KMS-11 (cell line): ENCODE results near the gene ADCY7.

ENCODE experiments used
- H2AFZ ChIP-seq: fragments of 200-600 bp; sonication (generic); 2 replicates; pipeline ENCODE4 v1.6.1; 2016; ENCODE audit warnings: antibody characterized with exemption, mixed run types, low read depth
- H3K27ac ChIP-seq: fragments of 200-600 bp; sonication (generic); 2 replicates; pipeline ENCODE4 v1.6.1; 2016; ENCODE audit warnings: mild to moderate bottlenecking, mixed run types
- H3K27me3 ChIP-seq: fragments of 200-600 bp; sonication (generic); 2 replicates; pipeline ENCODE4 v1.6.1; 2017; ENCODE audit warnings: mild to moderate bottlenecking, low read depth, mixed run types, moderate library complexity; ENCODE audit not compliant: insufficient read depth
- H3K36me3 ChIP-seq: fragments of 200-600 bp; sonication (generic); 2 replicates; pipeline ENCODE4 v1.6.1; 2017; ENCODE audit warnings: mild to moderate bottlenecking, mixed run types; ENCODE audit not compliant: insufficient read depth
- H3K4me1 ChIP-seq: fragments of 200-600 bp; sonication (generic); 2 replicates; pipeline ENCODE4 v1.6.1; 2016; ENCODE audit warnings: mild to moderate bottlenecking, low read depth, mixed run types; ENCODE audit not compliant: poor library complexity, severe bottlenecking
- H3K4me2 ChIP-seq: fragments of 200-600 bp; sonication (generic); 2 replicates; pipeline ENCODE4 v1.7.0; 2016; ENCODE audit warnings: mild to moderate bottlenecking, mixed run types
- H3K4me3 ChIP-seq: fragments of 200-600 bp; sonication (generic); IDR thresholded peaks from 2 replicates; pipeline ENCODE4 v1.6.1; 2017; ENCODE audit warnings: low read depth, low read length, mixed read lengths; ENCODE audit not compliant: insufficient read depth
- H3K79me2 ChIP-seq: fragments of 200-600 bp; sonication (generic); 2 replicates; pipeline ENCODE4 v1.6.1; 2016; ENCODE audit warnings: low read depth, mixed run types; ENCODE audit not compliant: insufficient read depth
- H3K9ac ChIP-seq: fragments of 200-600 bp; sonication (generic); 2 replicates; pipeline ENCODE4 v1.6.1; 2016; ENCODE audit warnings: mild to moderate bottlenecking, mixed run types
- H4K20me1 ChIP-seq: fragments of 200-600 bp; sonication (generic); 2 replicates; pipeline ENCODE4 v1.6.1; 2016; ENCODE audit warnings: mild to moderate bottlenecking, mixed run types; ENCODE audit not compliant: insufficient read depth
- TF ChIP-seq, protein P1 (sequence below): fragments of 200-600 bp; sonication (generic); conservative IDR thresholded peaks from 2 replicates; pipeline ENCODE4 v1.6.1; 2017; ENCODE audit warnings: low read depth, mild to moderate bottlenecking, antibody characterized with exemption, low read length, moderate library complexity, mixed read lengths

ADCY7 gene

DNA sequence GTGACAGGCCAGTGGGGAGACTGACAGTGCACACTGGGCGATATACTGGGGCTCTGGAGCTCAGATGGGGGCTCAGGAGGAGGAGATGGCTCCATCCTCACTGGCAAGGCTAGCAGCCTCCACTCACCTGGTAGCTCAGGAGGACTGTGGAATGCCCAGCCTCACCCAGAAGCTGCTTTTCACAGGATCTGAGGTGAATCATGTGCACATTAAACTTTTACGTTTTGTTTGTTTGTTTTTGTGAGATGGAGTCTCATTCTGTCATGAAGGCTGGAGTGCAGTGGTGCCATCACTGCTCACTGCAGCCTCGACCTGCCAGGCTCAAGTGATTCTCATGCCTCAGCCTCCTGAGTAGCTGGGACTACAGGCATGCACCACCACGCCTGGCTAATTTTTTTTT is 28.6 kb downstream of the ADCY7 start:
- Histone ChIP-seq H3K4me1 (no peaks in the 10 kb centered on the region), H3K4me3 (no peak overlapping the region), H3K79me2 (no peaks in the 10 kb centered on the region), H3K4me2 (no peak overlapping the region), H4K20me1 (no peaks in the 10 kb centered on the region), H3K36me3 (no peaks in the 10 kb centered on the region), H3K9ac (no peak overlapping the region), H3K27ac (no peak overlapping the region), H2AFZ (no peak overlapping the region), H3K27me3 (no peaks in the 10 kb centered on the region)
- TF ChIP-seq, protein P1, sequence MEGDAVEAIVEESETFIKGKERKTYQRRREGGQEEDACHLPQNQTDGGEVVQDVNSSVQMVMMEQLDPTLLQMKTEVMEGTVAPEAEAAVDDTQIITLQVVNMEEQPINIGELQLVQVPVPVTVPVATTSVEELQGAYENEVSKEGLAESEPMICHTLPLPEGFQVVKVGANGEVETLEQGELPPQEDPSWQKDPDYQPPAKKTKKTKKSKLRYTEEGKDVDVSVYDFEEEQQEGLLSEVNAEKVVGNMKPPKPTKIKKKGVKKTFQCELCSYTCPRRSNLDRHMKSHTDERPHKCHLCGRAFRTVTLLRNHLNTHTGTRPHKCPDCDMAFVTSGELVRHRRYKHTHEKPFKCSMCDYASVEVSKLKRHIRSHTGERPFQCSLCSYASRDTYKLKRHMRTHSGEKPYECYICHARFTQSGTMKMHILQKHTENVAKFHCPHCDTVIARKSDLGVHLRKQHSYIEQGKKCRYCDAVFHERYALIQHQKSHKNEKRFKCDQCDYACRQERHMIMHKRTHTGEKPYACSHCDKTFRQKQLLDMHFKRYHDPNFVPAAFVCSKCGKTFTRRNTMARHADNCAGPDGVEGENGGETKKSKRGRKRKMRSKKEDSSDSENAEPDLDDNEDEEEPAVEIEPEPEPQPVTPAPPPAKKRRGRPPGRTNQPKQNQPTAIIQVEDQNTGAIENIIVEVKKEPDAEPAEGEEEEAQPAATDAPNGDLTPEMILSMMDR, result no peak

DNA sequence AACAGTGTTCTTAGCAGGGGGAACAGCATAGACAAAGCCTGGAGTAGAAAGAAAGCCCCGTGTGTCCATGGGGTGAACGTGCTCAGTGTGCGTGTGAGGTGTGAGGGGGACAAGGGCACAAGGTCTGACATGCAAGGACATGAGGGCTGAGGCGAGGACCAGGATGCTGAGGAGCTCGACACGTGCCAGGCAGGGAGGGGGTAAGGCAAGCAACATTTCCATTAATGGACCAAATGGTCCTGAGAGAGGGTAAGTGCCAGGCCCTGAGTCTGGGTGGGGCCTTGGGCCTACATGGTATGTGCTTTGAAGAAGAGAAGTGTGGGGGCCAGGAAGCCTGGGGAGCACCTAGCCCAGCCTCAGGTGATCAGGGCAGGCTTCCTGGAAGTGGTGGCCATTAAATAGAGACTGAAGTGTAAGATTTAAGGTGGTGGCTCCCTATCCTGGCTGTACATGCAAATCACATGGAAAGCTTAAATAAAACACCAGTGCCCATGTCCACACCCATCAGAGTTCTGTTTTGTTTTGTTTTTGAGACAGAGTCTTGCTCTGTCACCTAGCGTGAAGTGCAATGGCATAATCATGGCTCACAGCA is 29.3 kb downstream of the ADCY7 start:
- H3K4me2 ChIP-seq, result no peak overlapping the region
- no peaks in the 10 kb centered on the region for H3K27me3 ChIP-seq
- H3K4me1 ChIP-seq, result no peaks in the 10 kb centered on the region
- no peak overlapping the region for H3K9ac ChIP-seq
- H3K36me3 ChIP-seq, result no peaks in the 10 kb centered on the region
- no peak overlapping the region for H2AFZ ChIP-seq
- no peaks in the 10 kb centered on the region for H3K79me2 ChIP-seq
- H3K4me3 ChIP-seq, result no peak overlapping the region
- no peak overlapping the region for H3K27ac ChIP-seq
- TF ChIP-seq, protein P1, result no peak
- H4K20me1 ChIP-seq, result no peaks in the 10 kb centered on the region

DNA sequence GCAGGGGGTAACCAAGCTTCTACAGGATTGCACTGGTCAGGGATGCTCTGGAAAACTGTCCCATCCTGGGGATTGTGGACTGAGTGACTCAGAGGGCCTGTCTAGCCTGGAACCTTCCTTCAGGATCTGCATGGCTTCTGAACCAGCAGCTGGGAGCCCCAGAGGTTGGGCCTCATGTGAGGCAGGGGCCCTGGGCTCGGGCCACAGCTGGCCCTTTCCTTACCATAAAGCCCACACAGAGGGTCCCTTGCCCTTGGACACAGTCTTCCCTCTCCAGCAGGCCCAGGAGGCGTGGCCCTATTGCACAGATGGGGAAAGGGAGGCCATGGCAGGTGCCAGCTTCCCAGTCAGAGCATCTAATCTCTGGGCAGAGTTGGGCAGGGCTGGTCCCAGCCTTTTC is 30.5 kb downstream of the ADCY7 start:
- Histone ChIP-seq H3K4me1 (no peaks in the 10 kb centered on the region), H3K27me3 (no peaks in the 10 kb centered on the region), H3K79me2 (no peaks in the 10 kb centered on the region), H3K27ac (no peak overlapping the region), H2AFZ (no peak overlapping the region), H4K20me1 (no peaks in the 10 kb centered on the region), H3K4me3 (no peak overlapping the region), H3K9ac (no peak overlapping the region), H3K36me3 (no peaks in the 10 kb centered on the region), H3K4me2 (no peak overlapping the region)
- TF ChIP-seq, protein P1, result no peak

DNA sequence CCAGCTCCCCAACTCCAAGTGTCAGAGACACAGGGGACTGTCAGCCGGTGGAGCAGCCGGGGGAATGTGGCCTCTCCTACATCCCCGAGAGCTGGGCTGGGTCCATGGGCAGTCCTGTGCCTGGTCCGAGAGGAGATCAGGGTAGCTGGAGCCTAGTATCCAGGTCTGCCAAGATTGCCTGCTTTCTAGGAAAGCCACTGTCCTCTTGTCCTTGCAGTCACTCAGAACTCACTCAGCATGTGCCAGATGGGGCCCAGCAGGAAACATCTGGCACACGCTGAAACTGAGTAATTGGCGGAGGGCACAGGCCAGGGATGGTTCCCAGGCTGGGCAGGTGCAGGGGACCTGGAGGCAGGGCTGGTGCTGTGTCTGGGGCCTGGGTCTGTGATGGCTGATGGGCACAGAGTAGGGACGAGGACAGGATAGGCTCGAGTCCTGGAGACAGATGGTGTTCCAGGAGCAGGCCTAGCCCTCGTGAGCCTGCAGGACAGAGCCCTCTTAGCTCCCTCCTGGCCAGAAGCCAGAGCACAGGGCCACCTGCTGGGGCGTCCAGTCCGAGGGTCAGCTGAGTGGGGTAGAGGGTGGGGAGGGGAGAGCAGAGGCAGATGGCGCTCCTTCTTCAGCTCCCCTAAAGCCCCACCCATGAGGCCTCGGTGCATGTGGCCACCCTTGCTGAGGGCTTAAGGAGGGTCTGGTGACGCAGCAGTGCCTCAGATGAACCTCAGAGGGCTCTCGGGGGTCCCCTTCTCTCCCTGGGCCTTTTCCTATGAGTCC is 31.1 kb downstream of the ADCY7 start:
- Histone ChIP-seq H2AFZ (no peak overlapping the region), H3K4me1 (no peaks in the 10 kb centered on the region), H3K9ac (no peak overlapping the region), H3K4me3 (no peak overlapping the region), H3K27me3 (no peaks in the 10 kb centered on the region), H3K4me2 (no peak overlapping the region), H4K20me1 (no peaks in the 10 kb centered on the region), H3K27ac (no peak overlapping the region), H3K79me2 (no peaks in the 10 kb centered on the region), H3K36me3 (no peaks in the 10 kb centered on the region)
- TF ChIP-seq, protein P1, result no peak
